ENCODE results near the gene MTM1. TPM values are rescaled to one million over a fixed set of nuclear protein-coding genes. Genes with fewer than 3 reads are reported as not detected.

The MTM1 gene
- total and polyA plus RNA-seq, 2 experiments from 2014 or later: 3.2 to 8.7 TPM

DNA sequence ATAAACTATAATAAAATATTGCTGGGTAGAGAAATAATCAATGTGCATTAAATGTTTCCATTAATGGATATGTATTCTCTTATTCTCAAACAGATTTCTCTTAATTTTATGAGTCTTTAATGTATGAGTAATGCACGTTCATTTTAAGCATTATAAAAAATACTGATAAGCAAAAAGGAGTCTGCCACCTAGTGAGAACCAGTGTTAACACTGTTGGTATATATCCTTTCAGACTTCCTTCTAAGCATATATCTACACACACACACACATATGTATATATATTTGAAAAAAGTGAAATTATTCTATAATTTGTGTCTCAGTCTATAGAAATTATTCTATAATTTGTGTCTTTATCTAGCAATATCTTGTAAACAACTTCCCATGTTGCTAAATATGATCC is 74.8 kb downstream of the MTM1 start:
- no peak overlapping the region for H3K4me2 ChIP-seq
- no peak overlapping the region for H2AFZ ChIP-seq
- H3F3A ChIP-seq (replicated peaks; ENCODE audit: low read depth): no peaks in the 10 kb centered on the region
- no peaks in the 10 kb centered on the region for H3K36me3 ChIP-seq (ENCODE audit: insufficient read depth)
- Mint-ChIP-seq H3K27ac (no peak overlapping the region), H3K4me1 (no peaks in the 10 kb centered on the region), H3K27me3 (ENCODE audit: insufficient read depth, low read depth, poor library complexity) (no peaks in the 10 kb centered on the region), H3K4me3 (no peak overlapping the region), H3K9me3 (no peaks in the 10 kb centered on the region), H3K36me3 (ENCODE audit: low read depth) (no peaks in the 10 kb centered on the region)
- ATAC-seq: no peak
- H3K4me3 ChIP-seq: no peak overlapping the region
- TF ChIP-seq, protein P1, sequence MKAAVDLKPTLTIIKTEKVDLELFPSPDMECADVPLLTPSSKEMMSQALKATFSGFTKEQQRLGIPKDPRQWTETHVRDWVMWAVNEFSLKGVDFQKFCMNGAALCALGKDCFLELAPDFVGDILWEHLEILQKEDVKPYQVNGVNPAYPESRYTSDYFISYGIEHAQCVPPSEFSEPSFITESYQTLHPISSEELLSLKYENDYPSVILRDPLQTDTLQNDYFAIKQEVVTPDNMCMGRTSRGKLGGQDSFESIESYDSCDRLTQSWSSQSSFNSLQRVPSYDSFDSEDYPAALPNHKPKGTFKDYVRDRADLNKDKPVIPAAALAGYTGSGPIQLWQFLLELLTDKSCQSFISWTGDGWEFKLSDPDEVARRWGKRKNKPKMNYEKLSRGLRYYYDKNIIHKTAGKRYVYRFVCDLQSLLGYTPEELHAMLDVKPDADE (IDR thresholded peaks at IDR 0.05): no peak
- TF ChIP-seq EZH2 (IDR thresholded peaks at IDR 0.05; ENCODE audit: low read depth, unreplicated experiment) (no peak), CREB1 (CRISPR knock-in tag; IDR thresholded peaks at IDR 0.05; ENCODE audit: low read depth) (no peak)
- DNase-seq (ENCODE audit: low spot score): no peak
- no peaks in the 10 kb centered on the region for H3K27me3 ChIP-seq (ENCODE audit: insufficient read depth)
- H3K4me1 ChIP-seq (ENCODE audit: insufficient read depth): no peaks in the 10 kb centered on the region
- no peaks in the 10 kb centered on the region for H3K9me2 ChIP-seq (ENCODE audit: insufficient read depth)
- H4K20me1 ChIP-seq (replicated peaks; ENCODE audit: insufficient read depth): no peaks in the 10 kb centered on the region
- H3K79me2 ChIP-seq (replicated peaks; ENCODE audit: insufficient read depth): no peaks in the 10 kb centered on the region
- no peak overlapping the region for H3K27ac ChIP-seq (ENCODE audit: low read depth)

DNA sequence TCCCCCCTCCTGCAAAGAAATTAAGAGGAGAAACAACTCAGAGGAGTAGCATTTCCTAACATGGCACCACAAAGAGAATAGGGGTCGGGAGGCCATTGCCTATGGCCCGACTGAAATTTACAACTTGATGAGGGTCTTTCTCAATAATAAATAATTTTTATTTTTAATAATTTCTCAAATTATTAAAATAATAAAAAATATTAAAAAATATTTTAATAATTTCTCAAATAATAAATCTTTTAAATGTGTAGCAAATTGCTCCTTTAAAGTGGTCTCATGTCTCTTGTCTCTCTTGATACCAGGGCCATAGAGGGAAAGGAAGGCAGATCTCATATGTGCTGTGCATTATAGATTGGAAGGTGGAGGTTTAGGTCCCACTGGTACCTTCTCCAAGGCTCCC is 75.5 kb downstream of the MTM1 start:
- Histone ChIP-seq H3K27ac (ENCODE audit: low read depth) (no peak overlapping the region), H3K4me3 (no peak overlapping the region), H3K27me3 (ENCODE audit: insufficient read depth) (no peaks in the 10 kb centered on the region), H3F3A (replicated peaks; ENCODE audit: low read depth) (no peaks in the 10 kb centered on the region), H4K20me1 (replicated peaks; ENCODE audit: insufficient read depth) (no peaks in the 10 kb centered on the region), H3K79me2 (replicated peaks; ENCODE audit: insufficient read depth) (no peaks in the 10 kb centered on the region), H2AFZ (no peak overlapping the region), H3K4me1 (ENCODE audit: insufficient read depth) (no peaks in the 10 kb centered on the region), H3K4me2 (no peak overlapping the region), H3K9me2 (ENCODE audit: insufficient read depth) (no peaks in the 10 kb centered on the region), H3K36me3 (ENCODE audit: insufficient read depth) (no peaks in the 10 kb centered on the region)
- Mint-ChIP-seq H3K4me1 (no peaks in the 10 kb centered on the region), H3K9me3 (no peaks in the 10 kb centered on the region), H3K27me3 (ENCODE audit: insufficient read depth, low read depth, poor library complexity) (no peaks in the 10 kb centered on the region), H3K4me3 (no peak overlapping the region), H3K27ac (no peak overlapping the region), H3K36me3 (ENCODE audit: low read depth) (no peaks in the 10 kb centered on the region)
- DNase-seq (ENCODE audit: low spot score) (no peak), ATAC-seq (no peak)
- no peak for TF ChIP-seq EZH2phosphoT487 (IDR thresholded peaks at IDR 0.05; ENCODE audit: unreplicated experiment)
- no peak for TF ChIP-seq EZH2 (IDR thresholded peaks at IDR 0.05; ENCODE audit: low read depth, unreplicated experiment)
- TF ChIP-seq JUNB (IDR thresholded peaks at IDR 0.05; ENCODE audit: unreplicated experiment): no peak
- no peak for TF ChIP-seq ZNF331 (CRISPR knock-in tag; IDR thresholded peaks at IDR 0.05; ENCODE audit: low read depth)
- no peak for TF ChIP-seq NANOG (IDR thresholded peaks at IDR 0.05; ENCODE audit: borderline replicate concordance)
- TF ChIP-seq, protein P2, sequence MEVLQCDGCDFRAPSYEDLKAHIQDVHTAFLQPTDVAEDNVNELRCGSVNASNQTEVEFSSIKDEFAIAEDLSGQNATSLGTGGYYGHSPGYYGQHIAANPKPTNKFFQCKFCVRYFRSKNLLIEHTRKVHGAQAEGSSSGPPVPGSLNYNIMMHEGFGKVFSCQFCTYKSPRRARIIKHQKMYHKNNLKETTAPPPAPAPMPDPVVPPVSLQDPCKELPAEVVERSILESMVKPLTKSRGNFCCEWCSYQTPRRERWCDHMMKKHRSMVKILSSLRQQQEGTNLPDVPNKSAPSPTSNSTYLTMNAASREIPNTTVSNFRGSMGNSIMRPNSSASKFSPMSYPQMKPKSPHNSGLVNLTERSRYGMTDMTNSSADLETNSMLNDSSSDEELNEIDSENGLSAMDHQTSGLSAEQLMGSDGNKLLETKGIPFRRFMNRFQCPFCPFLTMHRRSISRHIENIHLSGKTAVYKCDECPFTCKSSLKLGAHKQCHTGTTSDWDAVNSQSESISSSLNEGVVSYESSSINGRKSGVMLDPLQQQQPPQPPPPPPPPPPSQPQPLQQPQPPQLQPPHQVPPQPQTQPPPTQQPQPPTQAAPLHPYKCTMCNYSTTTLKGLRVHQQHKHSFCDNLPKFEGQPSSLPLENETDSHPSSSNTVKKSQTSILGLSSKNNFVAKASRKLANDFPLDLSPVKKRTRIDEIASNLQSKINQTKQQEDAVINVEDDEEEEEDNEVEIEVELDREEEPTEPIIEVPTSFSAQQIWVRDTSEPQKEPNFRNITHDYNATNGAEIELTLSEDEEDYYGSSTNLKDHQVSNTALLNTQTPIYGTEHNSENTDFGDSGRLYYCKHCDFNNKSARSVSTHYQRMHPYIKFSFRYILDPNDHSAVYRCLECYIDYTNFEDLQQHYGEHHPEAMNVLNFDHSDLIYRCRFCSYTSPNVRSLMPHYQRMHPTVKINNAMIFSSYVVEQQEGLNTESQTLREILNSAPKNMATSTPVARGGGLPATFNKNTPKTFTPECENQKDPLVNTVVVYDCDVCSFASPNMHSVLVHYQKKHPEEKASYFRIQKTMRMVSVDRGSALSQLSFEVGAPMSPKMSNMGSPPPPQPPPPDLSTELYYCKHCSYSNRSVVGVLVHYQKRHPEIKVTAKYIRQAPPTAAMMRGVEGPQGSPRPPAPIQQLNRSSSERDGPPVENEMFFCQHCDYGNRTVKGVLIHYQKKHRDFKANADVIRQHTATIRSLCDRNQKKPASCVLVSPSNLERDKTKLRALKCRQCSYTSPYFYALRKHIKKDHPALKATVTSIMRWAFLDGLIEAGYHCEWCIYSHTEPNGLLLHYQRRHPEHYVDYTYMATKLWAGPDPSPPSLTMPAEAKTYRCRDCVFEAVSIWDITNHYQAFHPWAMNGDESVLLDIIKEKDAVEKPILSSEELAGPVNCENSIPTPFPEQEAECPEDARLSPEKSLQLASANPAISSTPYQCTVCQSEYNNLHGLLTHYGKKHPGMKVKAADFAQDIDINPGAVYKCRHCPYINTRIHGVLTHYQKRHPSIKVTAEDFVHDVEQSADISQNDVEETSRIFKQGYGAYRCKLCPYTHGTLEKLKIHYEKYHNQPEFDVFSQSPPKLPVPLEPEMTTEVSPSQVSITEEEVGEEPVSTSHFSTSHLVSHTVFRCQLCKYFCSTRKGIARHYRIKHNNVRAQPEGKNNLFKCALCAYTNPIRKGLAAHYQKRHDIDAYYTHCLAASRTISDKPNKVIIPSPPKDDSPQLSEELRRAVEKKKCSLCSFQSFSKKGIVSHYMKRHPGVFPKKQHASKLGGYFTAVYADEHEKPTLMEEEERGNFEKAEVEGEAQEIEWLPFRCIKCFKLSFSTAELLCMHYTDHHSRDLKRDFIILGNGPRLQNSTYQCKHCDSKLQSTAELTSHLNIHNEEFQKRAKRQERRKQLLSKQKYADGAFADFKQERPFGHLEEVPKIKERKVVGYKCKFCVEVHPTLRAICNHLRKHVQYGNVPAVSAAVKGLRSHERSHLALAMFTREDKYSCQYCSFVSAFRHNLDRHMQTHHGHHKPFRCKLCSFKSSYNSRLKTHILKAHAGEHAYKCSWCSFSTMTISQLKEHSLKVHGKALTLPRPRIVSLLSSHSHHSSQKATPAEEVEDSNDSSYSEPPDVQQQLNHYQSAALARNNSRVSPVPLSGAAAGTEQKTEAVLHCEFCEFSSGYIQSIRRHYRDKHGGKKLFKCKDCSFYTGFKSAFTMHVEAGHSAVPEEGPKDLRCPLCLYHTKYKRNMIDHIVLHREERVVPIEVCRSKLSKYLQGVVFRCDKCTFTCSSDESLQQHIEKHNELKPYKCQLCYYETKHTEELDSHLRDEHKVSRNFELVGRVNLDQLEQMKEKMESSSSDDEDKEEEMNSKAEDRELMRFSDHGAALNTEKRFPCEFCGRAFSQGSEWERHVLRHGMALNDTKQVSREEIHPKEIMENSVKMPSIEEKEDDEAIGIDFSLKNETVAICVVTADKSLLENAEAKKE (CRISPR knock-in tag; IDR thresholded peaks at IDR 0.05): no peak
- TF ChIP-seq POLR2AphosphoS5 (IDR thresholded peaks at IDR 0.05; ENCODE audit: low read depth): no peak
- no peak for TF ChIP-seq CREB1 (CRISPR knock-in tag; IDR thresholded peaks at IDR 0.05; ENCODE audit: low read depth)
- no peak for TF ChIP-seq STAT1 (IDR thresholded peaks at IDR 0.05; ENCODE audit: unreplicated experiment)
- TF ChIP-seq, protein P3, sequence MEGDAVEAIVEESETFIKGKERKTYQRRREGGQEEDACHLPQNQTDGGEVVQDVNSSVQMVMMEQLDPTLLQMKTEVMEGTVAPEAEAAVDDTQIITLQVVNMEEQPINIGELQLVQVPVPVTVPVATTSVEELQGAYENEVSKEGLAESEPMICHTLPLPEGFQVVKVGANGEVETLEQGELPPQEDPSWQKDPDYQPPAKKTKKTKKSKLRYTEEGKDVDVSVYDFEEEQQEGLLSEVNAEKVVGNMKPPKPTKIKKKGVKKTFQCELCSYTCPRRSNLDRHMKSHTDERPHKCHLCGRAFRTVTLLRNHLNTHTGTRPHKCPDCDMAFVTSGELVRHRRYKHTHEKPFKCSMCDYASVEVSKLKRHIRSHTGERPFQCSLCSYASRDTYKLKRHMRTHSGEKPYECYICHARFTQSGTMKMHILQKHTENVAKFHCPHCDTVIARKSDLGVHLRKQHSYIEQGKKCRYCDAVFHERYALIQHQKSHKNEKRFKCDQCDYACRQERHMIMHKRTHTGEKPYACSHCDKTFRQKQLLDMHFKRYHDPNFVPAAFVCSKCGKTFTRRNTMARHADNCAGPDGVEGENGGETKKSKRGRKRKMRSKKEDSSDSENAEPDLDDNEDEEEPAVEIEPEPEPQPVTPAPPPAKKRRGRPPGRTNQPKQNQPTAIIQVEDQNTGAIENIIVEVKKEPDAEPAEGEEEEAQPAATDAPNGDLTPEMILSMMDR (conservative IDR thresholded peaks at IDR 0.05; ENCODE audit: low read depth in 2 of 2): no peak
- no peak for TF ChIP-seq ZNF114 (CRISPR knock-in tag; IDR thresholded peaks at IDR 0.05)
- TF ChIP-seq, protein P1 (IDR thresholded peaks at IDR 0.05): no peak
